ENCODE measurements around the gene NPAS3. TPM values are rescaled to one million over a fixed set of nuclear protein-coding genes. Genes with fewer than 3 reads are reported as not detected.

NPAS3 gene
- total RNA-seq, 1 donor: 0.86 TPM

DNA sequence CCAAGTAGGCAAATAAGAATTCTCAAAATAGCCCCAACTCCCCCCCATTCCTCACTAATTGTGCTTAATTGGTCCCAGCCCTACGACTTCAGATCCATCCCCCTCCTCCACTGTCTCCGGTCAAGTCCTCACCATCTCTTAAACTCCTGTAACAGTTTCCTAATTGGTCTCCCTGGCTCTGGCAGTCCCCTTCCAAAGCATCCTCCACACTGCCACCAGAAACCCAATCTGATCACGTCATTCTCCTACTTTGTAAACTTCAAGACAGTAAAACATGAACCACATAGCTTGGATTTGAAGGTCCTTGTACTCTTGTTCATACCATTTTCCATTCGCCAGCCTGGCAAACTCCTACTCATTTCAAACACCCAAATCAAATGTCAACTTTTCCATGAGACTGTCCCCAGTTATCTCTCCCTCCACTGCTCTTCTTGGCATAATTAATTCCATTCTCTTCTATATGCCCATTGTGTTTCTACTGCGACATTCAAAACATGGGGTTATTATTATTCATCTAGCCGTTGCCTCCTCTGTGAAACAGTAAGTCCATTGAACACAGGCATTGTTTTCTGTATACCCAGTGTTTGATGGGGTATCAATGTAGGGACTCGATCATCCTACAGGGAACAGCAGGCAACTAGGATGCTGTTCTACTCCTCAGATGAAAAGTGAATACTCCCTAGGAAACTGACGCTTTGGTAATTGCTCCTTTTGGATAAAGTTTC lies 907.6 kb downstream of the NPAS3 start:
- H3K4me3 ChIP-seq (ENCODE audit: low read depth, low read length): no peak overlapping the region
- no peak for DNase-seq (ENCODE audit: low read depth)
- TF ChIP-seq, protein P1, sequence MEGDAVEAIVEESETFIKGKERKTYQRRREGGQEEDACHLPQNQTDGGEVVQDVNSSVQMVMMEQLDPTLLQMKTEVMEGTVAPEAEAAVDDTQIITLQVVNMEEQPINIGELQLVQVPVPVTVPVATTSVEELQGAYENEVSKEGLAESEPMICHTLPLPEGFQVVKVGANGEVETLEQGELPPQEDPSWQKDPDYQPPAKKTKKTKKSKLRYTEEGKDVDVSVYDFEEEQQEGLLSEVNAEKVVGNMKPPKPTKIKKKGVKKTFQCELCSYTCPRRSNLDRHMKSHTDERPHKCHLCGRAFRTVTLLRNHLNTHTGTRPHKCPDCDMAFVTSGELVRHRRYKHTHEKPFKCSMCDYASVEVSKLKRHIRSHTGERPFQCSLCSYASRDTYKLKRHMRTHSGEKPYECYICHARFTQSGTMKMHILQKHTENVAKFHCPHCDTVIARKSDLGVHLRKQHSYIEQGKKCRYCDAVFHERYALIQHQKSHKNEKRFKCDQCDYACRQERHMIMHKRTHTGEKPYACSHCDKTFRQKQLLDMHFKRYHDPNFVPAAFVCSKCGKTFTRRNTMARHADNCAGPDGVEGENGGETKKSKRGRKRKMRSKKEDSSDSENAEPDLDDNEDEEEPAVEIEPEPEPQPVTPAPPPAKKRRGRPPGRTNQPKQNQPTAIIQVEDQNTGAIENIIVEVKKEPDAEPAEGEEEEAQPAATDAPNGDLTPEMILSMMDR (IDR thresholded peaks at IDR 0.05; ENCODE audit: insufficient read depth, low read depth, low read length): no peak

DNA sequence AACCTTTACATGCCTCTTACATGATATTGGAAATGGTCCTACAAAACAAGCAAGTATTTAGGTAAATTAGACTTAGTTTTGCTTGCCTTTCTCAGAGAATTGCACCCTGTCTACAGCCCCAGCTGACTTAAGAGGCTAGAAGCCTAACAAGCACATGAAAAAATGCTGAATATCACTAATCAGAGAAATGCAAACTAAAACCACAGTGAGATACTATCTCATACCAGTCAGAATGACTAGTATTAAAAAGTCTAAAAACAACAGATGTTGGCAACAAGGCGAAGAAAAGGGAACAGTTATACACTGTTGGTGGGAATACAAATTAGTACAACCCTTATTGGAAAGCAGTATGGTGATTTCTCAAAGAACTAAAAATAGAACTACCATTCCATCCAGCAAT lies 908.4 kb downstream of the NPAS3 start:
- peak; percentile 73 for DNase-seq (ENCODE audit: low read depth)
- TF ChIP-seq, protein P1 (IDR thresholded peaks at IDR 0.05; ENCODE audit: insufficient read depth, low read depth, low read length): no peak
- H3K4me3 ChIP-seq (ENCODE audit: low read depth, low read length): no peak overlapping the region

DNA sequence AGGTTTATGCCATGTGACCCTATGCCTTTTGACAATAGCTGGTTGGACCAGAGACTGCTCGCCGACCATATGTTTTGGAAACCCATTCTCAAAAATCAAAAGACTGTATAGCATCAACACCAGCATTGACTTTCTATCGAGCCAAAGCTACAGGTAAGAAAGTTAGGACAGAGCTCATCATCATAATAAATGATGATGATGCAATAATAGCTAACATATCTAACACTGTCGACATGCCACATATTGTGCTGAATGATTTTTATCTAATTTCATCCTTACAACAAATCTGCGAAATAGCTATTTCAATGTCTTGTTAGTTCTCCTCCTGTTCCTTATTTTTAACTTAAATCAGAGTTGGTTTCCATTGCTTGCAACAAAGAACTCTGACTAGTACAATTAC lies 909.3 kb downstream of the NPAS3 start:
- no peak overlapping the region for H3K4me3 ChIP-seq (ENCODE audit: low read depth, low read length)
- DNase-seq (ENCODE audit: low read depth): no peak
- TF ChIP-seq, protein P1 (IDR thresholded peaks at IDR 0.05; ENCODE audit: insufficient read depth, low read depth, low read length): no peak

DNA sequence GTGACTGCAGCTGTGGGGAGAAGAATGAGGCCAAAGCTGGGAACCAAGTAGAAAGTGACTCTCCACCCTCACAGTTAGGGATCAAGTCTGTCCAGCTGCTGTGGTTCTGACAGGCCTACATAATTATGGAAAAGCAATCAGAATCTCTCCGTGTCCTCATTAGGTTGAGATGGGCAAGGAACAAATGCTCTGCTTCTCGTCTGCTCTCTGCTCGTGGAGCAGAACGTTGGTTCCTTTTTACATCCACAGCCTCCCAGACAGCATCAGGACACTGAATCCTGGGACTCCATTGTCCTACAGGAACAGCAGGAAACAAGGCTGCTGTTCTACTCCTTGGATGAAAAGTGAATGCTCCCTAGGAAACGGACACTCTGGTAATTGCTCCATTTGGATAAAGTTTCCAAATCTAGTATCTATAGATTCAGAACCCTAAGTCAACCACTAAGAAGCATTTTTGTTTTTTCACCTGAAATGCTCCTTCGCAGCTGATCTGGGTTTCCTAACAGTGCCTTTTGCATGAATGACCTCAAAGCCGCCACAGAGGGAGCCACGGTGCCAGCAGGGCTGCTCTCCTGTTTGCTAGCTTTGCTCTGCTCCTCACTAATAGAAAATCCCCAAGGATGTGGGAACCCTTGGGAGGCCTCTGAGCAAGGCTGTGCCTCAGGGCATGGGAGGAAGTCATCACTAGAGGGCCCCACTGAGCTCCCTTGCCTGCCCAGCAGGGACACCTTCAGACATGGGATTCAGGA lies 910.2 kb downstream of the NPAS3 start:
- TF ChIP-seq, protein P1 (IDR thresholded peaks at IDR 0.05; ENCODE audit: insufficient read depth, low read depth, low read length): peak; percentile 84
- H3K4me3 ChIP-seq (ENCODE audit: low read depth, low read length): no peak overlapping the region
- DNase-seq (ENCODE audit: low read depth): peak; percentile 60

DNA sequence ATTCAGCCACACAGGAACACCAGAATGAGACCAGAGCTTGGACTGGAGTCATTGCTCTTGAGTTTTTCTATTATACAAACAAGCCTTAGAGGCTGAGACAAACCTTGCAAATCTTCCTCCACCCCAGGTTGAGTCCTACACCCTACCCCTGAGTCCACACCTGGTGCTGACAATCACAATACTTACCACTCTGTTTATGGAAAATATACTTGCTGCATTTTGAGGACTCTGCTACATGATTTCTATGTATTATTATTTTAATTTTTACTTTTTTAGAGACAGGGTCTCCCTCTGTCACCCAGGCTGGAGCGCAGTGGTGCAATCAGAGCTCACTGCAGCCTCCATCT lies 910.7 kb downstream of the NPAS3 start:
- no peak for DNase-seq (ENCODE audit: low read depth)
- TF ChIP-seq, protein P1 (IDR thresholded peaks at IDR 0.05; ENCODE audit: insufficient read depth, low read depth, low read length): no peak
- no peak overlapping the region for H3K4me3 ChIP-seq (ENCODE audit: low read depth, low read length)

DNA sequence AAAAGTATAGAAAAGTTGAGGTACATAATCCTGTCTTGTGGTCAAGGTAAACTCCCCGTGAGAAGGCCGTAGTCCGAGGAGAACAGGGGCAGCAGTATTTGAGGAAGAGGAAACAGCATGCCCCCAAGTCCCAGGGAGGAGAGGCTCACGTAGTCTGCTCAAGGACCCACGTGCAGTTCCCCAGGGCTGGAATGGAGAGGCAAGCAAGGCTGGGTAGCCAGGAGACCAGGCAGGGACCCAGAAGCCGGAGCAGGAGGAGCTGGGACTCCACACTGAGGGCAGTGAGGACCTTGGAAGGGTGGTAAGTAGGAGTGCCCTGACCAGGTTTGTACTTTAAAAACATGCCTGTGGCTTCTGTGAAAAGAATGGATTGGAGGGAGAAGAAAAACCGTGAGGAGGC lies 912.1 kb downstream of the NPAS3 start:
- no peak for DNase-seq (ENCODE audit: low read depth)
- no peak overlapping the region for H3K4me3 ChIP-seq (ENCODE audit: low read depth, low read length)
- TF ChIP-seq, protein P1 (IDR thresholded peaks at IDR 0.05; ENCODE audit: insufficient read depth, low read depth, low read length): no peak

Measured in fibroblast of villous mesenchyme (primary cell).